DND-41 (cell line): ENCODE measurements around the gene GRAMD1A.
"Not testable (repeated sequence)": the region's sequence is repeated elsewhere in the genome, so short reads cannot be mapped to it uniquely, and the experiment has no call there.

Experiments used
- ATAC-seq: fragments of 200-7000 bp; cut with Tn5 transposase; 3 replicates; pipeline ENCODE4 v1.9.1; 2021; ENCODE audit warnings: low read depth; ENCODE audit not compliant: insufficient read depth
- DNase-seq: peaks from one replicate; pipeline ENCODE4 v3.0.0-alpha.2; 2020
- H2AFZ ChIP-seq: 2 replicates; pipeline ENCODE4 v1.6.0; 2012; ENCODE audit warnings: low read depth, low read length
- H3K27ac ChIP-seq: 2 replicates; pipeline ENCODE4 v1.5.1; 2012; ENCODE audit warnings: low read length, inconsistent platforms
- H3K27me3 ChIP-seq: fragments of 200-600 bp; sonication (generic); 2 replicates; pipeline ENCODE4 v1.6.0; 2012; ENCODE audit warnings: low read length, mild to moderate bottlenecking, inconsistent platforms; ENCODE audit not compliant: insufficient read depth, poor library complexity
- H3K36me3 ChIP-seq: 2 replicates; pipeline ENCODE4 v1.5.1; 2012; ENCODE audit warnings: low read length, inconsistent platforms; ENCODE audit not compliant: insufficient read depth
- H3K4me1 ChIP-seq: 2 replicates; pipeline ENCODE4 v1.5.1; 2012; ENCODE audit warnings: mild to moderate bottlenecking, low read length; ENCODE audit not compliant: insufficient read depth
- H3K4me2 ChIP-seq: 2 replicates; pipeline ENCODE4 v1.6.0; 2012; ENCODE audit warnings: mild to moderate bottlenecking, moderate library complexity, low read length, inconsistent platforms; ENCODE audit not compliant: insufficient read depth
- H3K4me3 ChIP-seq, 2 experiments: fragments of 200-600 bp in 1 of 2; shearing (Covaris generic) in 1 of 2; 2 replicates each; pipeline ENCODE4 v1.5.1; 2012 to 2016; ENCODE audit warnings: inconsistent platforms in 2 of 2, low read length in 2 of 2, mild to moderate bottlenecking in 2 of 2, low read depth in 1 of 2, moderate library complexity in 1 of 2
- H3K79me2 ChIP-seq: 2 replicates; pipeline ENCODE4 v1.6.0; 2012; ENCODE audit warnings: low read length, inconsistent platforms; ENCODE audit not compliant: insufficient read depth
- H3K9ac ChIP-seq: 2 replicates; pipeline ENCODE4 v1.6.0; 2012; ENCODE audit warnings: low read depth, mild to moderate bottlenecking, inconsistent platforms, low read length, moderate library complexity
- H3K9me3 ChIP-seq: 2 replicates; pipeline ENCODE4 v1.5.1; 2012; ENCODE audit warnings: low read length, moderate library complexity, mild to moderate bottlenecking, inconsistent platforms; ENCODE audit not compliant: insufficient read depth, severe bottlenecking
- H4K20me1 ChIP-seq: 2 replicates; pipeline ENCODE4 v1.6.0; 2012; ENCODE audit warnings: low read length; ENCODE audit not compliant: insufficient read depth
- EZH2 ChIP-seq: IDR thresholded peaks from 3 replicates; pipeline ENCODE4 v1.6.1; 2012; ENCODE audit warnings: borderline replicate concordance, low read depth, mild to moderate bottlenecking, moderate library complexity, low read length, inconsistent platforms; ENCODE audit not compliant: severe bottlenecking
- TF ChIP-seq, protein P1 (sequence below): IDR thresholded peaks from 2 replicates; pipeline ENCODE4 v1.5.1; 2012; ENCODE audit warnings: borderline replicate concordance, low read length, moderate library complexity, mild to moderate bottlenecking; ENCODE audit not compliant: poor library complexity, severe bottlenecking; ENCODE audit errors: extremely low read depth

The GRAMD1A gene

DNA sequence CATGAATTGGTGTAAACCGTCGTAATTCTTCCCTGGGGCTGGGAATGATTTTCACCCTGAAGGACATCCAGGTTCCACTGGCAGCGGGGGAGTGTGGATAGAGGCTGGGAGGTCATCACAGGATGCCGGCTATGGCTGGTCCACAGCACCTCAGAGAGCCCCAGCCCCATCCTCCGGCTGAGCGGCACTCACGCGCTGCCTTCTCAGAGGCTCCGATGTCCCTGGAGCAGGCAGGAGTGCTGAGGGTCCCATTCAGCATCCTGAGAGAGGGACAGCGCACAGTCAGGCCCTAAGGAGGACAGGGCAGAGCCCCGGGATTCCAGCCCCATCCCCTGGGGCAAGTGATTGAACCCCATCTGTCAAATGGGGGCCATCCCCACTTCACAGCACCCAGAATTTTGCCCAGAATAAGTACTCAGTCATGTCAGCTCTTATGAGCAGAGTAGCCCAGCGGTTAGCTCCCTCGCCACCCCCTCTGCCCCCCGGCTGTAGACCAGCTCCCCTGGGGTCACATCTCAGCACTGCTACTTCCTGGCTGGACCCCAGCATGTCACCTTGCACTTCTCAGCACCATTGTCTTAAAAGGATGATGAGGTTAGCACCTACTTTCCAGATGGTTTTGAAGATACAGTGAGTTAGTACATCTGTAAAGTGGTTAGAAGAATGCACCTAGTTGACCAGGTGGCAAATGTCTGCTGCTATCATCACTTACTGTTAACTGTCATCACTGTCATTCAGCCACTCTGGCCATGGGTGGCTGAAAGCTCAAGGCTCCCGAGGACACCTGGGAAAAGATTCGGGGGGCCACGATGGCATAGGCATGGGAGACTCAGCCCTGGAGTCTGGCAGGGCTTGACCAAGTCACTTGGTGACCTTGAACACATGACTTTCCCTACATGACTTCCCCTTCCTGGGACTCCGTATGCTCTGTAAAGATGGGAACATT lies 11.9 kb downstream of the GRAMD1A start:
- Histone ChIP-seq H3K36me3 (peaks cover 86% of the 10 kb centered on the region), H3K79me2 (peaks cover 4% of the 10 kb centered on the region; the same call in 1 of the 2 replicates), H4K20me1 (peaks cover 45% of the 10 kb centered on the region), H3K27me3 (no peaks in the 10 kb centered on the region), H3K4me3 (no peak overlapping the region), H3K27ac (no peak overlapping the region), H3K4me1 (no peaks in the 10 kb centered on the region), H3K9ac (no peak overlapping the region), H3K4me2 (no peak overlapping the region), H3K9me3 (no peaks in the 10 kb centered on the region), H2AFZ (no peak overlapping the region)
- TF ChIP-seq EZH2, result no peak
- TF ChIP-seq, protein P1, sequence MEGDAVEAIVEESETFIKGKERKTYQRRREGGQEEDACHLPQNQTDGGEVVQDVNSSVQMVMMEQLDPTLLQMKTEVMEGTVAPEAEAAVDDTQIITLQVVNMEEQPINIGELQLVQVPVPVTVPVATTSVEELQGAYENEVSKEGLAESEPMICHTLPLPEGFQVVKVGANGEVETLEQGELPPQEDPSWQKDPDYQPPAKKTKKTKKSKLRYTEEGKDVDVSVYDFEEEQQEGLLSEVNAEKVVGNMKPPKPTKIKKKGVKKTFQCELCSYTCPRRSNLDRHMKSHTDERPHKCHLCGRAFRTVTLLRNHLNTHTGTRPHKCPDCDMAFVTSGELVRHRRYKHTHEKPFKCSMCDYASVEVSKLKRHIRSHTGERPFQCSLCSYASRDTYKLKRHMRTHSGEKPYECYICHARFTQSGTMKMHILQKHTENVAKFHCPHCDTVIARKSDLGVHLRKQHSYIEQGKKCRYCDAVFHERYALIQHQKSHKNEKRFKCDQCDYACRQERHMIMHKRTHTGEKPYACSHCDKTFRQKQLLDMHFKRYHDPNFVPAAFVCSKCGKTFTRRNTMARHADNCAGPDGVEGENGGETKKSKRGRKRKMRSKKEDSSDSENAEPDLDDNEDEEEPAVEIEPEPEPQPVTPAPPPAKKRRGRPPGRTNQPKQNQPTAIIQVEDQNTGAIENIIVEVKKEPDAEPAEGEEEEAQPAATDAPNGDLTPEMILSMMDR, result no peak
- ATAC-seq (no peak), DNase-seq (no peak)

DNA sequence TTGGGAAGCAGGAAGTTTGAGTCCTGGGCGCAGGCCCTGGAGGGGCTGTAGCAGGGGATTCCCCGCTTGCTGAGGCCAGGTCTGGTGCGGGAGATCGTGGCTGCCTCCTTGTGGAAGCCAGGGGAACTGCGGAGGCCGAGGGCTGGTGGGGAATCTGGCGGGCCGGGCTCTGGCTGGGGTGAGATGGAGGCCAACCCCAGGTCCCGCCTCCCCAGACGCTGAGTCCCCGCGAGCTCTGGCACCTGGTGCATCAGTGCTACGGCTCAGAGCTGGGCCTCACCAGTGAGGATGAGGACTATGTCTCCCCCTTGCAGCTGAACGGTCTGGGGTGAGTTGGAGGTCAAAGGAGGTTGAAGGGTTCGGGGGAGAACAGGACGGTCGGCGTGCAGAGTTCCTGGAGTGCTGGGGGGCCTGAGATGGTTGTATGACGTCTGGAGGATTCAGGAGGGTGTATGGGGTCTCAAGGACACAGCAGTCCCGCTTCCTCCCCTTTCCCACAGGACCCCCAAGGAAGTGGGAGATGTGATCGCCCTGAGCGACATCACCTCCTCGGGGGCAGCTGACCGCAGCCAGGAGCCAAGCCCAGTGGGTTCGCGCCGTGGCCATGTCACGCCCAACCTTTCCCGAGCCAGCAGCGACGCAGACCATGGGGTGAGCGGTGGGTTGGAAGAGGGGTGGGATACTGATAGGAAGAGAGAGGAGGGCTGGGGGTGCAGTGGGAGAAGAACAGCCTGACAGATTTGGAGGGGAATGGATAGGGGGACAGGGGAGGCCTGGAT lies 13.1 kb downstream of the GRAMD1A start:
- ATAC-seq (peak; percentile 74), DNase-seq (peak; percentile 77)
- no peak overlapping the region for H3K4me2 ChIP-seq
- H3K4me1 ChIP-seq, result no peaks in the 10 kb centered on the region
- peak overlapping the region; percentile 22; the same call in 1 of the 2 replicates for H3K27ac ChIP-seq
- no peaks in the 10 kb centered on the region for H3K9me3 ChIP-seq
- peaks cover 3% of the 10 kb centered on the region; the same call in 1 of the 2 replicates for H3K79me2 ChIP-seq
- H3K9ac ChIP-seq, result no peak overlapping the region
- no peak for TF ChIP-seq EZH2
- TF ChIP-seq, protein P1, result peak; percentile 91
- no peak overlapping the region for H2AFZ ChIP-seq
- H3K36me3 ChIP-seq, result peaks cover 95% of the 10 kb centered on the region
- H3K4me3 ChIP-seq, result no peak overlapping the region
- no peaks in the 10 kb centered on the region for H3K27me3 ChIP-seq
- H4K20me1 ChIP-seq, result peaks cover 50% of the 10 kb centered on the region

DNA sequence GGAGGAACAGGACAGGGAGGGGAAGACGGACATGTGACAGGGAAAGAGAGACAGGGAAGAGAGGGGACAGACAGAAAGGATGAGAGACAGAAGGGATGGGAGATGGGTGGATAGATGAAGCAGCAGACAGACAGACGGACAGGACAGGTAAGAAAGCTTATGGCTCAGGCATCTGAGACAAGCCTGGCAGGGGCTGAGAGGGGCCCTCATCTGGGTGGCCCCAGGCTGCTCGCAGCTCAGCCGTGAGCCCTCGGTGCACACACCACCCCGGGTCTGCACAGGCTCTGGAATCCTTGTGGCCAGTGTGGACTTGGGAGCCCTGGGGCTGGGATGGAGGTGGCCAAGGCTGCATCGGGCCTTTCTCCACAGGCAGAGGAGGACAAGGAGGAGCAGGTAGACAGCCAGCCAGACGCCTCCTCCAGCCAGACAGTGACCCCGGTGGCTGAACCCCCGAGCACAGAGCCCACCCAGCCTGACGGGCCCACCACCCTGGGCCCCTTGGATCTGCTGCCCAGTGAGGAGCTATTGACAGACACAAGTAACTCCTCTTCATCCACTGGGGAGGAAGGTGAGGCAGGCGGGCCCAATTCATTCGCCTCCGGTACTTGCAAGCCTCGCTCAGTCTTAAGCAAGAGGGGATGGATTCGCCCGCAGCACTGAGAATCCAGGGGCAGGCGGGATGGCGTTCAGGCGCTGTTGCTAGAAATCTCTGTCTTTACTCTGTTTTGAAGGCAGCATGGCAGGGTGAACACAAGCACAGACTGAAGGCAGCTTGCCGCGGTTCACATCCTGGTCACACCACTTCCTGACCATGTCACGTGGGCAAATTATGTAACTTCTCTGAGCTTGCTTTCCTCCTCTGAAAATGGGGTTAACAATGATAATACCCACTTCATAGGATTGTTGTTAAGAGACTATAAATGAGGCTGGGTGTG lies 14.0 kb downstream of the GRAMD1A start:
- H3K4me3 ChIP-seq, result no peak overlapping the region
- peak; percentile 41; the same call in 2 of the 3 replicates for ATAC-seq
- no peak for TF ChIP-seq EZH2
- TF ChIP-seq, protein P1, result no peak

DNA sequence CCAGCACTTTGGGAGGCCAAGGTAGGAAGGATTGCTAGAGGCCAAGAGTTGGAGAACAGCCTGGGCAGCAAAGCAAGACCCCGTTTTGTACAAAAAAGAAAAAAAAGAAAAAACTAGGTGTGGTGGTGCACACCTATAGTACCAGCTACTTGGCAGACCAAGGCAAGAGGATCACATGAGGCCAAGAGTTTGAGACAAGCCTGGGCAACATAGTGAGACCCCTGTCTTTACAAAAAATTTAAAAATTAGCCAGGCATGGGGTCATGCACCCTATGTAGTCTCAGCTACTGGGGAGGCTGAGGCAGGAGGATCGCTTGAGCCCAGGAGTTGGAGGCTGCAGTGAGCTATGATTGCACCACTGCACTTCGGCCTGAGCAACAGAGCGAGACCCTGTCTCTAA lies 14.7 kb downstream of the GRAMD1A start:
- not testable (repeated sequence) for H3K27me3 ChIP-seq, ATAC-seq, H3K4me3 ChIP-seq, DNase-seq, H3K4me2 ChIP-seq, H3K27ac ChIP-seq, H3K4me1 ChIP-seq, H2AFZ ChIP-seq, H3K9me3 ChIP-seq, H3K79me2 ChIP-seq, H3K9ac ChIP-seq
- peaks cover 44% of the 10 kb centered on the region for H4K20me1 ChIP-seq
- peaks cover 97% of the 10 kb centered on the region for H3K36me3 ChIP-seq

More for the DNA sequence above, 14.0 kb downstream of the GRAMD1A start:
- Histone ChIP-seq H2AFZ (no peak overlapping the region), H3K9ac (no peak overlapping the region), H3K4me2 (no peak overlapping the region), H3K9me3 (no peaks in the 10 kb centered on the region), H3K36me3 (peaks cover 97% of the 10 kb centered on the region), H3K79me2 (peaks cover 3% of the 10 kb centered on the region; the same call in 1 of the 2 replicates), H3K4me1 (no peaks in the 10 kb centered on the region), H4K20me1 (peaks cover 50% of the 10 kb centered on the region), H3K27me3 (no peaks in the 10 kb centered on the region), H3K27ac (no peak overlapping the region; the same call in 1 of the 2 replicates)
- DNase-seq, result peak; percentile 35
